Aorta (tissue), 5 donors: ENCODE results near the gene RANBP17. TPM values are rescaled to one million over a fixed set of nuclear protein-coding genes. Genes with fewer than 3 reads are reported as not detected.

Experiments used
- ATAC-seq: fragments of 200-7000 bp; cut with Tn5 transposase; one replicate; pipeline ENCODE4 v1.9.1; 2022; ENCODE audit warnings: moderate library complexity; ENCODE audit not compliant: low FRiP score
- DNase-seq, 2 donors: peaks; one replicate each; pipeline ENCODE4 v3.0.0-alpha.2; 2020
- H3K27ac ChIP-seq, 2 donors: one replicate each; pipeline ENCODE4 v1.5.1; 2013; ENCODE audit warnings: low read length in 2 of 2, mild to moderate bottlenecking in 2 of 2, moderate library complexity in 2 of 2, control low read depth in 1 of 2, inconsistent platforms in 1 of 2, low read depth in 1 of 2
- H3K27me3 ChIP-seq, 2 donors: one replicate each; pipeline ENCODE4 v1.6.1; 2013; ENCODE audit warnings: control low read depth in 1 of 2, low read length in 1 of 2, mild to moderate bottlenecking in 1 of 2, moderate library complexity in 1 of 2; ENCODE audit not compliant: insufficient read depth in 2 of 2, control insufficient read depth in 1 of 2
- H3K36me3 ChIP-seq, 2 donors: one replicate each; pipeline ENCODE4 v1.6.1; 2013; ENCODE audit warnings: control low read depth in 1 of 2, low read length in 1 of 2, mild to moderate bottlenecking in 1 of 2; ENCODE audit not compliant: insufficient read depth in 2 of 2, control insufficient read depth in 1 of 2
- H3K4me1 ChIP-seq, 2 donors: one replicate each; pipeline ENCODE4 v1.6.1; 2013; ENCODE audit warnings: low read length in 2 of 2, control low read depth in 1 of 2, mild to moderate bottlenecking in 1 of 2, moderate library complexity in 1 of 2; ENCODE audit not compliant: insufficient read depth in 2 of 2, control insufficient read depth in 1 of 2
- H3K4me3 ChIP-seq, 2 donors: one replicate each; pipeline ENCODE4 v1.5.1; 2013; ENCODE audit warnings: low read length in 2 of 2, control low read depth in 1 of 2, mild to moderate bottlenecking in 1 of 2
- H3K9me3 ChIP-seq: one replicate; pipeline ENCODE4 v1.6.1; 2013; ENCODE audit warnings: mild to moderate bottlenecking, low read length; ENCODE audit not compliant: control insufficient read depth
- WGBS, 2 donors: extraction: QIAGEN DNeasy Blood & Tissue Kit; methylation state at CpG; one replicate each; pipeline ENCODE4 v1.1.7; 2013; 5-methylcytosine and 5-hydroxymethylcytosine counted together
- intact Hi-C, 2 donors: fragments of 100-400 bp; cut with DNase I; formaldehyde crosslinking; loops; one replicate each; pipeline versions ENCODE4 v1.14.2 to v1.15.0; 2022
- polyA plus RNA-seq, 2 donors: library from polyadenylated mRNA; stranded (reverse); fragments of 200-250 nt; gene quantifications; one replicate each; pipeline ENCODE4 v1.2.3, GENCODE V29; 2013
- total RNA-seq, 2 donors: library from RNA; stranded (reverse); fragmentation: NEBNext Ultra II Directional; extraction: Animal tissue kit (Norgen Biotek cat#: 25700); gene quantifications; one replicate each; pipeline ENCODE4 v1.2.1, GENCODE V29; 2021
- donor health status: healthy with polysubstance abuse.
- donor health status: Bipolar disorder and iron deficiency.
- donor health status: DM: no; HTN: no; CAD: no.
- donor health status: DM: no; HTN: no; CAD: no.
- donor health status: DM: yes; HTN: yes; CAD: no.

RANBP17 gene
- total and polyA plus RNA-seq, 4 donors = 1.3 to 13.6 (median 7.5) TPM

DNA sequence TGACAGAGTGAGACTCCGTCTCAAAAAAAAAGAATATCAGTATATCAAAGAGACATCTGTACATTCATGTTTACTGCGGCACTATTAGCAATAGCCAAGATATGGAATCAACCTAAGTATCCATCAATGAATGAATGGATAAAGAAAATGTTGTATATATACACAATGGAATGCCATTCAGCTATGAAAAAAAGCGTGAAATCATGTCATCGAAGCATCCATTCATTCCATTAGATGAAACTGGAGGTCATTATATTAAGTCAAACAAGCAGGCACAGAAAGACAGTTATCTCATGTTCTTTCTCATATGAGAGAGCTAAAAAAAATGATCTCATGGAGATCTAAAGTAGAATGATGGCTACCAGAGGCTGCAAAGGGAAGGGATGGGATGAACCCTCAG, 266.3 kb downstream of the RANBP17 start:
- intact Hi-C loops = no loop called here
- no peaks in the 10 kb centered on the region for H3K27me3 ChIP-seq
- ATAC-seq = no peak
- 97 to 98% methylated on average over 4 of the region's 4 CpGs for WGBS, 2 donors
- no peaks in the 10 kb centered on the region for H3K36me3 ChIP-seq
- H3K4me1 ChIP-seq = no peaks in the 10 kb centered on the region
- no peak overlapping the region for H3K4me3 ChIP-seq
- no peak for DNase-seq
- H3K27ac ChIP-seq = no peak overlapping the region
- H3K9me3 ChIP-seq = no peaks in the 10 kb centered on the region

DNA sequence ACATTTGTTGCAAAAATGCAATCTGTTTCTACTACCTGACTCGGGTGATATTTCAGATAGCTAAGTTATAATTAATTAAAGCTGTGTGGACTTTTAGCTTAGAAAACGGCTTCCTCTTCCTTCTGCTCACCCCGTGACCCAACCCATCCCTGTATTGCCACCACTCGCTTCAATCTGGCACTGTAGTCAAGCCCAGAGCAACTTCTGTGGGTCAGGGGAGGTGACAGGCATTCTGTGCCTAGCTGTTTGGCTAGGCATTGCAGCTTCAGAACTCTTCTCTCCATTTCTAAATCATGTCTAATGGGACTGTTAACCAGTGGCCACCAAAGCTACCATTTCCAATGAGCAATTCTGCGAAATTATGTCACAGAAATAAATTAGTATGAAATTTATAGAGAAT, 267.5 kb downstream of the RANBP17 start:
- Histone ChIP-seq H3K4me3 (no peak overlapping the region), H3K27me3 (no peaks in the 10 kb centered on the region), H3K9me3 (no peaks in the 10 kb centered on the region), H3K36me3 (no peaks in the 10 kb centered on the region), H3K27ac (no peak overlapping the region), H3K4me1 (no peaks in the 10 kb centered on the region)
- no peak for ATAC-seq
- no peak for DNase-seq
- intact Hi-C loops = no loop called here
- WGBS, 2 donors = 87 to 89% methylated on average over 5 of the region's 5 CpGs

DNA sequence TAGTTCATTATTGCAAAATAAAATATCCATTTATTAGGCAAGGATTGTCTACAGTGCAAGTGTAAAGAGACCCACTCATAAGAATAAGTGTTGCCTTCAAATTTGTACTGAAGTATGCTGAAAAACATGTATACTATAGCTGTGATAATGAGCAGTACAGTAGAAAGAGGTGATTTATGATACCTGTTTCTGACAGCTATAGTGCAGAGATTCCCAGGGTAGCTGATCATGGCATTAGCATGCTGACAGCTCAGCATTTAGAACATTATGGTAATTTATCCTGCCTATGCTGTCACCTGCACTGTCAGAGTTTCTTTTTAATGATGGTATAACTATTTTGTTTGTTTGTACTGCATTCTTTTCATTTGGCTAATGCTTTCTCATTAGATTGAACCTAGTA, 269.7 kb downstream of the RANBP17 start:
- Histone ChIP-seq H3K27me3 (no peaks in the 10 kb centered on the region), H3K4me3 (no peak overlapping the region), H3K9me3 (no peaks in the 10 kb centered on the region), H3K4me1 (no peaks in the 10 kb centered on the region), H3K36me3 (no peaks in the 10 kb centered on the region), H3K27ac (no peak overlapping the region)
- ATAC-seq (no peak), DNase-seq (no peak)
- intact Hi-C loops = no loop called here

DNA sequence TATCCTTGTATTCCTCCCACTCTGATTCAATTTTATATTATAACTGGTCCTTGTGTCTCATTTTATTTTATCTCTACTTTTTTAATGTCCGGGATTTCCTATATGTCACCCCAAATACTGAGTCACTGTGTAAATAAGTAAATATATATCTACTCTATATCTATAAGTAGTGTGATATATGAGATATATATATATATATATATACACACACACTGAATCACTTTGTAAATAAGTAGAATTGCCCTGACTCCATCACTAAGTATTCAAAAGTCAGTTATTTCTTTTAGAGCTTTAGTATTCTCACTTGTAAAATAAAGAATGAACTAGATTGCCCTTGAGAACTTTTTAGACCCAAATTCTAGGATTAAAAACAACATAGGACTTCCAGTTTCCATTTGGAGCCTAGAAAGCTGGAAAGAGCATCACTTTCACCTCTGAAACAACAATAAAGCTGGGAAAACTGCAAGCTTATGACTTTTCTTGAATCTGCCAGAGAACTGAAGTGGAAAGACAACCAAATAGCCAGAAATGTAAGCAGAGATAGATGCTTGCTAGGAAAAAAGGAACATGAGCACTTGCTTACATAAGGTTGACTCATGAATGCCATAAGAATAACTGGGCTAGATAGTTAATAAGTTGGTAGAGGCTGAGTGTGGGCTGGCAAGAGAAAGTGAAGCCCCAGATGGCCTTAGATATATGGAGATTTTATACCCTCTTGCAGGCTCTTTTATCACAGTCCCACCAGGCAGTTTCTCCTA, 276.1 kb downstream of the RANBP17 start:
- Histone ChIP-seq H3K4me3 (no peak overlapping the region), H3K27me3 (no peaks in the 10 kb centered on the region), H3K36me3 (no peaks in the 10 kb centered on the region), H3K4me1 (no peaks in the 10 kb centered on the region), H3K9me3 (no peaks in the 10 kb centered on the region), H3K27ac (no peak overlapping the region)
- no peak for DNase-seq
- ATAC-seq = no peak
- intact Hi-C loops = no loop called here
- 86 to 89% methylated on average over 1 of the region's 1 CpG for WGBS, 2 donors

DNA sequence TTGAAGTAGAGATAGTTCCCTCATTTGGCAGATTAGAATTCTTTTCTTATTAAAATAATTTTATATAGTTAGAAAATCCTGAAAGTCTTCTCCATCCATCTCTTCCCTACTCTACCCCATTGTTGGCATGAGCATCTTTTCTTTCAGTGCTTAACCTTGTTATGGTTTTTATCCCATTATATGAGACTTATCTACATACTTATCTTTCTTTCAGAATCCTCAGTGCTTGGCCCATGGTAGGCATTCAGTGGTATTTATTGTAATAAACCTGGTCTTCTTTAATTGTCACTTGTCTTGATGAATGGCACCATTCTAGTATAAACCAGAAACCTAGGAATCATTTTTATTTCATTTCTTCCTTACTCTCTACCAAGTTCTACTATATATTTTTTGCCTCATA, 277.4 kb downstream of the RANBP17 start:
- Histone ChIP-seq H3K4me1 (no peaks in the 10 kb centered on the region), H3K9me3 (no peaks in the 10 kb centered on the region), H3K36me3 (no peaks in the 10 kb centered on the region), H3K27ac (no peak overlapping the region), H3K27me3 (no peaks in the 10 kb centered on the region), H3K4me3 (no peak overlapping the region)
- intact Hi-C loops = no loop called here
- ATAC-seq (no peak), DNase-seq (no peak)

DNA sequence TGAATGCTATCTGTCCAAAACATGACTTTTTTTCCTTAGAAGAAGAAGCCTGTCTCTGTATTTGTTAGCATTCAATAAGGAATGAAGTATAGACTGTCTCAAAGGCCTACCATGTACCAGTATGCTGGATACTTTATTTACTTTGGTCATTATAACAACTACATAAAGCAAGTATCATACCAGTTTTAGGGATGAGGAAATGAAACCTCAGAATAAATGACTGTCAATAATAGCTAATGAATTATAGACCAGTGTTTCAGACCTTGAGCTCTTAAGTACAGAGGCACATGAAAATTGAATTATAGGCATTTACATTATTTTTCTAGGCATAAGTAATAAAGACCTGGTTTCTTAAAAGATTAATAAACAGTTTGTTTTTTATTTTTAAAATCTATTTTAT, 280.8 kb downstream of the RANBP17 start:
- Histone ChIP-seq H3K4me1 (no peaks in the 10 kb centered on the region), H3K9me3 (no peaks in the 10 kb centered on the region), H3K27me3 (no peaks in the 10 kb centered on the region), H3K4me3 (no peak overlapping the region), H3K27ac (no peak overlapping the region), H3K36me3 (no peaks in the 10 kb centered on the region)
- ATAC-seq = no peak
- no peak for DNase-seq
- intact Hi-C loops = no loop called here

DNA sequence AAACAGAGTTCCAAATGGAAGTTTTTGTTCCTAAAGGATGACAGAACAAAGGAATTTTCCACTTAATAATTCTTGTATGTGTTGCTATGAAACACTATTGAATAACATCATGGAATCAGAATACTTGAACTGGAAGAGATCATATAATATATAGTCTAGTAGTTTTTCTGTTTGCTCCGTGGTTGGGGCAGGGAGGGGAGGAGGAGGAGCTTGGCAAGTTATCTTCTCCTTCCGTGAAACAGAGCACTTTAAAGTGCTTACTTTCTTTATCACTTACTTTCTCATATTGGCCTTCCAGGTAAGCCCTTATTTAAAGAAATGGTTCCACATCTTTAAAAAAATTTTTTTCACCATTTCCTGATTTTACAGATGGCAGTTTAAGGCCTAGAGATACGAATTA, 281.4 kb downstream of the RANBP17 start:
- intact Hi-C loops = no loop called here
- H3K27me3 ChIP-seq = no peaks in the 10 kb centered on the region
- H3K4me1 ChIP-seq = no peaks in the 10 kb centered on the region
- no peaks in the 10 kb centered on the region for H3K9me3 ChIP-seq
- H3K36me3 ChIP-seq = no peaks in the 10 kb centered on the region
- ATAC-seq = no peak
- 60 to 71% methylated on average over 3 of the region's 3 CpGs for WGBS, 2 donors
- H3K27ac ChIP-seq = no peak overlapping the region
- H3K4me3 ChIP-seq = no peak overlapping the region
- no peak for DNase-seq

DNA sequence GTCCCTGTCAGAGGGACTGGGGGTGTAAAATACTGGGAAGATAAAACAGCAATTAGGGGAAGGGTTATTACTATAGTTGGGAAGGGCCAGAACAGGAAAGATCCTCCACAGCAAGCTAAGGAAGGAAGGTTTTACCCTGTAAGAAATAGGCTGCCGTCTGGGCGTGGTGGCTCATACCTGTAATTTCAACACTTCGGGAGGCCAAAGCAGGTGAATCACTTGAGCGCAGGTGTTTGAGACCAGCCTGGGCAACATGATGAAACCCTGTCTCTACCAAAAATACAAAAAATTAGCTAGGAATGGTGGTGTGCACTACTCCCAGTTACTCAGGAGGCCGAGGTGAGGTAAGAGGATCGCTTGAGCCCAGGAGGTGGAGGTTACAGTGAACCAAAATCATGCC, 282.1 kb downstream of the RANBP17 start:
- no peak overlapping the region for H3K27ac ChIP-seq
- H3K4me3 ChIP-seq = no peak overlapping the region
- DNase-seq = no peak
- no peaks in the 10 kb centered on the region for H3K27me3 ChIP-seq
- H3K4me1 ChIP-seq = no peaks in the 10 kb centered on the region
- no peaks in the 10 kb centered on the region for H3K9me3 ChIP-seq
- 97 to 98% methylated on average over 6 of the region's 6 CpGs for WGBS, 2 donors
- H3K36me3 ChIP-seq = no peaks in the 10 kb centered on the region
- intact Hi-C loops = no loop called here
- ATAC-seq = no peak

DNA sequence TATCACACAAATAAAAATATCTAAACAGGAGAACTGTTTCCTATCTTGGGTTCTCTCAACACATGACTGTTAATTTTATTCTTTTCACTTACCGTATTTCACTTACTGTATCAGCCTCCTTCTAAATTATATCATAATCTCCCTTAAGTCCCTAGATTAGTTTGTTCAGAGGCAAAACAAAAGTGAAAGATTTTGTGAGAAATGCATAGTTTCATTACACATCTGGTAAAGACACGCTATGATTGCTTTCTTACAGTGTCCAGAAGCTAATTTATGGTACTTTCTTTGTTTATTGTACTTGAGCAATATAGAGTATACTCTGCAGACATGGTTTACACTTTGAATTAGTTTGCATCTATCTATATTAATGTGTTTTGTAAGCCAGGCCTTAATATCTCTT, 287.5 kb downstream of the RANBP17 start:
- Histone ChIP-seq H3K9me3 (no peaks in the 10 kb centered on the region), H3K4me1 (no peaks in the 10 kb centered on the region), H3K27ac (no peak overlapping the region), H3K27me3 (no peaks in the 10 kb centered on the region), H3K36me3 (no peaks in the 10 kb centered on the region), H3K4me3 (no peak overlapping the region)
- DNase-seq = no peak
- no peak for ATAC-seq
- WGBS, 2 donors = 89 to 97% methylated on average over 2 of the region's 2 CpGs
- intact Hi-C loops = no loop called here
